NCI-H526 treated with DMSO at 0.1 percent for 48 hours (cell line): ENCODE data around the gene PRAMEF18.
"Not testable (repeated sequence)": the region's sequence is repeated elsewhere in the genome, so short reads cannot be mapped to it uniquely, and the experiment has no call there.

ENCODE experiments used
- DNase-seq: peaks from one replicate; lab custom pipeline; 2025; lab: John Stamatoyannopoulos, UW

PRAMEF18 gene

DNA sequence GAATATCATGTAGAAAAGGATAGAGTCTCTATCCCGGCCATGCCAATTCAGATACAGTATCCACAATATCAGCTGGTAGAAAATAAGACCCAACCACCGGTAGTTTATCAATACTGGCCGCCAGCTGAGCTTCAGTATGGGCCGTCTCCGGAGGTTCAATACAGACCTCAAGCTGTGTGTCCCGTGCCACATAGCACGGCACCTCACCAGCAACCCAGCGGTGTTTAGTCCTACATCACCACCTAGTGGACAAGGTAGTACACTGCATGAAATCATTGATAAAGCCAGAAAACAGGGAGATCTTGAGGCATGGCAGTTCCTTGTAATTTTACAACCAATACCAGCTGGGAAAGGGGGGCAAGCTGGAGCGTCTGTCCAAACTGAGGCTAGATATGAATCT, 17.2 kb downstream of the PRAMEF18 start:
- DNase-seq = not testable (repeated sequence)

DNA sequence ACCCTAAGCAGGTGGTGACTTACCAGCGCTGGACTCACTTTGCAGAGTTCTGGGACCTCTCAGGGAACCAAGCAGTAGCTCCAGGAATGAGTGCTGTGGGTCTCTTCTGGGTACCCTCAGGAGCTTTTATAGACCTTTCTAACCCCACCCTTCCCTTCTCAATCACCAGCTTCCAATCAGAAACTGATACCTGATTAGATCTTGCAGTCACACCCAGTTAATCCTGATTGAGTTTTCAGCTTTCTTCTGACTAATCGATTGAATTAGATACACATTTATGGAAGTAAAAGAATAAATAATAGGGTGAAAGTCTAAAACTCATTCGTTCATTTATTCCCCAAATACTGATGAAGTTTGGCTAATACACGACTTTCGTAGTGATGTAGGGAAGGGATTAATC, 24.6 kb downstream of the PRAMEF18 start, which contains the start of gene PRAMEF13:
PRAMEF13 (minus strand) TSS at position 101 of the 400 bp plus-strand sequence. CDS start 1,820 bp downstream, outside the sequence.
- not testable (repeated sequence) for DNase-seq
